Gastroesophageal sphincter (tissue), 3 donors: ENCODE data around the gene GIMAP4.

ENCODE experiments used
- CTCF ChIP-seq, 4 experiments: fragments of 200-600 bp in 2 of 4; fragments of 450-650 bp in 2 of 4; sonication (generic) in 1 of 4; IDR thresholded peaks; one replicate each; pipeline ENCODE4 v1.5.1; 2017 to 2019; ENCODE audit warnings: antibody characterized with exemption in 4 of 4, mild to moderate bottlenecking in 2 of 4, moderate library complexity in 2 of 4
- EP300 ChIP-seq: sonication (generic); formaldehyde crosslinking; IDR thresholded peaks from one replicate; pipeline ENCODE4 v1.6.1; 2017; ENCODE audit warnings: antibody characterized with exemption, mild to moderate bottlenecking
- POLR2A ChIP-seq, 2 donors: fragments of 450-650 bp; IDR thresholded peaks; one replicate each; pipeline ENCODE4 v1.6.1; 2017; ENCODE audit warnings: antibody characterized with exemption in 2 of 2, mild to moderate bottlenecking in 2 of 2, moderate library complexity in 1 of 2
- POLR2AphosphoS5 ChIP-seq: sonication (generic); formaldehyde crosslinking; IDR thresholded peaks from one replicate; pipeline ENCODE4 v1.6.1; 2017; ENCODE audit warnings: antibody characterized with exemption

GRCh38 chr7:150621376-150621775 is 54.2 kb downstream of the GIMAP4 start:
- TF ChIP-seq EP300: no peak
- no peak for TF ChIP-seq CTCF (IDR thresholded peaks at IDR 0.05)
- TF ChIP-seq POLR2A (IDR thresholded peaks at IDR 0.05): no peak
- TF ChIP-seq POLR2AphosphoS5: no peak
